ENCODE data around the gene TRIM29.
A peak's percentile ranks its signal among the peaks of the same experiment; 100 is the strongest.

The TRIM29 gene

GRCh38 chr11:120096369-120097191 is 41.3 kb downstream of the TRIM29 start:
- no peak for DNase-seq (ENCODE audit: low spot score)

DNA sequence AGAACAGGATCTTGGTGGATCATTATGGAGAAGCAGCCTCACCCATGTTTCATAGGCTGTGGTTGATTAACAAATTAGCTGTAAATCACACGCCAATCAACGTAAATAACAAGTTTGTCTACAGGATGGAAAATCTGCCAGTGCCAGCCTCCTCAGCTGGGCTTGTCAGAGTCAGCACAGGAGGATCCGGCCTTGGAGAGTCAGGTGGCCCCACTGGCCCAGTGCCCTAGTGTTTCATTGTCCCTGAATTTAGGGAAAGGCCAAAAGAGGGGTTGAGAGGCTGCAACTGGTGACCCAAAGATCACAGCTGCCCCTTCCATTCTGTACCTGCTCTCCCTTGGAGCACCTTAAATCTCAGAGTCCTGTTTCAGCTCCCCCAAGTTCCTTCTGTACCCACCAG is 42.4 kb downstream of the TRIM29 start:
- DNase-seq (ENCODE audit: low spot score): no peak

DNA sequence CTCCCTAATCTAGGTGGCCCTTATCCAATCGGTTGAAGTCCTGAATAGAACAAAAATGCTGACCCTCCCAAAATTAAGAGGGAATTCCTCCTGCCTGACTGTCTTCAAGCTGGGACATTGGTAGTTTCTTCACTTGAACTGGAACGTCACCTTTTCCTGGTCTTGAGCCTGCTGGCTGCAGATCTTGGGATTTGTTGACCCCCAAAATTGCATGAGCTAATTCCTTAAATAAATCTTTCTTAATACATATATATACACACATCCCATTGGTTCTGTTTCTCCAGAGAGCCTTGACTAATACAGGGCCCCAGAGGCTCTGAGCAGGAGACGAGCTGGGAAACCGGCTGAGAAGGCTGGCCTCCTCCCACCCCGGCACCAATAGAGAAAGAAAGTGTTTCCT is 46.2 kb downstream of the TRIM29 start:
- no peak for DNase-seq (ENCODE audit: low spot score)

DNA sequence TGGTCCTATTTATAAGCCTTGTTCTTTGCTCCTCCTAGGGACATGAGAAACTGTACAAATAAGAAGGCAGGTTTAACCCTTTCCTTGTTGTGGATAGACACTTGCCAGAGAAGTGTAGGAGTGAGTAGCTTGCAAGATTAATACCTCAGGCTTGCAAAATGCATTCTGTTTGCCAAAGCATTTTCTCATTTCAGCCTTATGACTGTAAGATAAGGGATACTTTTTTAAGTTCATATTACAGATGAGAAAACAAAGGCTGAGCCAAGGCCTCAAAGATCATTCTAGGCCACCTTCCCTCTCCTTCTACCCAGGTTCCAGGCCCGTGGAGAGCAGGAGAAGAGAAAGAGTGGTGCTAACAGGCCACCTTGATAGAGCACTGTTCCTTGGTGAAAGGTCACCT is 46.8 kb downstream of the TRIM29 start:
- DNase-seq (ENCODE audit: low spot score): no peak

DNA sequence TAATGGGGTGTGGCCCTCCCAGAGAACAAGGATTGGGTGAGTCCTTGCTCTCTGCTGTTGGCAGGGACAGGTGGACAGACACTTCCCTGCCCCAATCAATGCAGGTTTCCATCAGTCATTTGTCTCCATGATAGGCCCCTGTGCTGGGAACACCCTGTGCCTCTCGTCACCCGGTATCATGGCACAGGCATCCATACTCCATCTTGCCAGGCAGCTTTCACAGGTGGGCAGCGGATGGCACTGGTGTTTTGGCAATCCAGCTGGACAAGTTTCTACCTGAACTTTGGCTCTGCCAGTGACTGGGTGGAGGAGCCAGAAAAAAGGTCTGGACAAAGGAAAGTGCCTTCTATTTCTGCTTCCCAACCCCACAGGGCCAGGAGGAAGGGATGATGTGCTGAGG is 47.5 kb downstream of the TRIM29 start:
- DNase-seq (ENCODE audit: low spot score): no peak

- peak; percentile 99 for DNase-seq (ENCODE audit: low spot score)
Observed at GRCh38 chr11:120089036-120090001, 48.6 kb downstream of the TRIM29 start.

DNA sequence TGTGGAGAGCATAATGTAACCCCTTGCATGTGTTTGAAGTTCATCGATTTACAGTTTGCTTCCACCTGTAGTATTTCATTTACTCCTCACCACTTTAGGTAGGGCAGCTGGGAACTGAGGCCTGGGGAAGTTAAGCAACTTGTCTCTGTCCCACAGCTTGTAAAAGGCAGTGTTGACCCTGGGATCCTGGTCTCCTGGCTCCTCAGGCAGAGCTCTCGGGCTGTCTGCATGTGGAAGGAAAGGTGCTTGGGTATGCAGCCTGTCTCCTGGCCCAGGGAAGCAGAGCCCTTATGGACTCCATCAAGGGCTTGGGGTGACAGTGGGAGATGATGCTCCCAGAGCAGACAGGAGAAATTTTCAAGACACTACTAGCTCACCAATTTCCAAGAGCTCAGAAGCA is 49.9 kb downstream of the TRIM29 start:
- no peak for DNase-seq (ENCODE audit: low spot score)

- DNase-seq (ENCODE audit: low spot score): peak; percentile 48
Observed at GRCh38 chr11:120086651-120087050, 51.3 kb downstream of the TRIM29 start.

- DNase-seq (ENCODE audit: low spot score): no peak
Observed at GRCh38 chr11:120079750-120080610, 57.9 kb downstream of the TRIM29 start.

- DNase-seq (ENCODE audit: low spot score): no peak
Observed at GRCh38 chr11:120078397-120078796, 59.5 kb downstream of the TRIM29 start.

DNA sequence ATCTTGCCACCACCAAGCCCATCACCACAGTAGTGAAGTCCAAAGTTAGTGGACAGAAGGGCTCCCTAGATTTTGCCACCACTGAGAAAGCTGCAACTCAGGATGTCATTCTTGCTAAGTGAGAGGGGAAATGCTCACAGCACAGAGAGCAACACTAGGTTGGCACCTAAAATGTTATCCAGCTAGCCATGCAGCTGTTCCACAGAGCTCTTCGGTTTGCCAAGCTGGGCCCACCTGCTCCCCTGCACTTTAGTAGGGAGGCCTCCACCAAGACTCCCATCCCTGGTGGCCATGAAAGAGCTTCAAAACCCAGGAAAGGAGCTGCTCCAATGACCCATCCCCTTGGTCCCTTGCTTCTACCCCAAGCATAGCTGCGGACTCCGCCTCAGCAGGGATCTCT is 63.8 kb downstream of the TRIM29 start:
- DNase-seq (ENCODE audit: low spot score): no peak

DNA sequence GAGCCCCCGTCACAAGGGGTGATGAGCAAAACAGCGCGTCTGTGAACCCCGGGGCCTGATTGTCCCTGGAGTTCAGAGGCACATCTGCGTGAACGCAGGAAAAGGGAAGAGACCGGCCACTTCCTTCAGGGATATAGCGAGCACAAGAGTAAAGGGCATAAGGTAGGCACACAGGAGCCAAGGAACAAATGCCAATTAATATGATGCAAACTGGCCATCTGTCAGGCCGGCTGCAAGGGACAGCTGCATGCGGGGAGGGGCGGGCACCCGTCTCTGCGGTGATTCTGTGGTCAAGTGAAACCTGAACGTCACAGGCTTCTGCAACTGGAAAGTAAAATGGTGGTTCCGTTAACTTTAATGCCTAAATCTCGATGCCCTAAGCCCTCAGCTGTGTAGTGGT is 64.7 kb downstream of the TRIM29 start:
- no peak for DNase-seq (ENCODE audit: low spot score)

GRCh38 chr11:120068114-120068573 is 69.8 kb downstream of the TRIM29 start:
- no peak for DNase-seq (ENCODE audit: low spot score)

DNA sequence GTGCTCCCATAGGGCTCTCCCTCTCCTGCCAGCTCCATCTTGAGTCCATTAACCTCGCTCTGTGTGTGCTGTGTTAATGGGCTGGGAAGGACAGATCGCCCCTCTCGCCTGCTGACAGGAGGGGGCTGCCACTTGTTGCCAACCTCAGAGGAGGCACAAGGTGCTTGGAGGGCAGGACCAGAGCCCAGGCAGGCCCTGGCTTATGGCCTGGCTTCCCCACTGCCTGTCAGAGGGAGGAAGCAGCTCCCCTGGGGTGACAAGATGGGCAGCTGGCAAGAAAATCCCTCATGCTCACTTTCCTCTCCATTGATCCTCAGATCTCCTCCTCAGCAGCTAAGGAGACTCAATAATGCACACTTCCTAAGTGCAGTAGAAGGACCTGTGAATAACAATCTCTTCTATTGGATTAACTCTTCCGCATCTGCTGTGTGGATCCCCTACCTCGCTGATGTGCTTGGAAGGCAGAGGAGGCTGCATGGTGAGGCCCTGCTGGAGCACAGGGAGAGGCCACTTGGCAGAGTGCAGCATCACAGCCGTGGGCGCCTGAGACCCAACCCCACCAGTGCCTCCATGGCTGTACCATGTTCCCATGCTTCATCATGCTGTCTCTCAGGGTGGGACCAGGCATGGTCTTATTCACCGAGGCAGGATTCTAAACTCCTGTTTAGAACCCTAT is 70.3 kb downstream of the TRIM29 start:
- DNase-seq (ENCODE audit: low spot score): no peak

DNA sequence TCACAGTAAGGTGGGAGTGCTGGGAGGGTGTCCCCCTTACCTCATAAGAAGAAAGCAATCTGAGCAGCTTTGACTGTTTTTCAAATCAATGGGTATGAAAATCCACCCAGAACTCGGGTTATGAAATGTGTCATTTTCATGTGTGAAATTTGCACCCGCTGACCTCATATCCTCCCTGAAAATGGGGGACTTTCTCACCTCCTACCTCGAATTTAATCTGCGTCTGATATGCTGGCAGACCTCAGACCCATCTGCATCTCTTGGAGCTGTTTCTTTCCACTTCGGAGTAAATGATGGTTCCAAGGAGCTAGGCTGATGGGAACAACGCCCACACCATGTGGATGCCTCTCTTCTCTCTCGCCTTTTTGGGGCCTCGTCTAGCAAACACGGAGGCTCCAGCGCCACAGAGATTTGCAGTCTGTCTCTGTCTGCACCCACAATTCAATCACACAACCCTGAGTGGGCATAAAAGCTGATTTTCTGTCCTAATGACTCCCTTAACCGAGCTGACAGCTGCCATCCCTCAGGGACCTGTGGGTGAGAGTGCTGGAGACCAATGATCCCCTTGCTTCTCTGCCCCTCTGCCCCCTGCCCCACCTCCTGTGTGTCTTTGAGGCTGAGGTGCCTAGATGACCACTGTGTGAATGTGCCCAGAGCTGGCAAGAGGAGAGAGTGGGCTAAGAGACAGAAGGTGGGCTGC is 71.0 kb downstream of the TRIM29 start:
- DNase-seq (ENCODE audit: low spot score): no peak

DNA sequence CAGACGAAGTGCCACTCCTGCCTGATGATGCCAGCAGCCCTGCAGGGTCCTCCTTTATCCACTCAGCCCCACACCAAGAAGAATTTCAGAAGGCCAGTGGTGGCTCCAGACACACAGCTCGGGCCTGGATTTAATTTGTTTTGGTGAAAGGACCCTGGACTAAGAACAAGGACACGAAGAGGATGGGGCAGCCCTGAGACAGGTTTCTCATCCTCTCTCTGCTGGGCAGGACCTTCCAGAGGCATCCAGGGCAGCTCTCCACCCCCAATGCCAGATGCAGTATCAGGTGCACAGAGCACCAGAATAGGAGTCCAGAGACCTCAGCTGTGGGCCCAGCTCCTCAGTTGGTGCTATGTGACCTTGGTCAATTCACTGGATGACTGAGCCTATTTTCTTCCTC is 72.0 kb downstream of the TRIM29 start:
- no peak for DNase-seq (ENCODE audit: low spot score)

GRCh38 chr11:120065176-120065575 is 72.7 kb downstream of the TRIM29 start:
- DNase-seq (ENCODE audit: low spot score): no peak

DNA sequence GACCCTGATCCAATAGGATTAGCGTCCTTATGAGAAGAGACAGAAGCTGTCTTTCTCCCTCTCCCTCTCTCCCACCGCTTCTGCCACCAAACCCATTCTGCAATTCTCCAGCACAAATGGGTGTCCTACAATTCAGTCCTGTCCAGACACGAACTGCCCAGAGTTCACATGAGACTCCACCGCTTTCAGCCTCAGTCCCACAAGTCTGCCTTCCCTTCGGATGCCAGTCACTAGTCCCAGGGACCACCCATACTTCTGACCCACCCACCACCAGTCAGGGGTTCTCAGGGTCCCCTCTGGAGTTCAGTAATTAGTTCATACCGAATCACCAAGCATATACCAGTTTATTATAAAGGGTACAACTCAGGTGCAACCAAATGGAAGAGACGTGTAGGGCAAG is 73.6 kb downstream of the TRIM29 start:
- DNase-seq (ENCODE audit: low spot score): no peak

DNA sequence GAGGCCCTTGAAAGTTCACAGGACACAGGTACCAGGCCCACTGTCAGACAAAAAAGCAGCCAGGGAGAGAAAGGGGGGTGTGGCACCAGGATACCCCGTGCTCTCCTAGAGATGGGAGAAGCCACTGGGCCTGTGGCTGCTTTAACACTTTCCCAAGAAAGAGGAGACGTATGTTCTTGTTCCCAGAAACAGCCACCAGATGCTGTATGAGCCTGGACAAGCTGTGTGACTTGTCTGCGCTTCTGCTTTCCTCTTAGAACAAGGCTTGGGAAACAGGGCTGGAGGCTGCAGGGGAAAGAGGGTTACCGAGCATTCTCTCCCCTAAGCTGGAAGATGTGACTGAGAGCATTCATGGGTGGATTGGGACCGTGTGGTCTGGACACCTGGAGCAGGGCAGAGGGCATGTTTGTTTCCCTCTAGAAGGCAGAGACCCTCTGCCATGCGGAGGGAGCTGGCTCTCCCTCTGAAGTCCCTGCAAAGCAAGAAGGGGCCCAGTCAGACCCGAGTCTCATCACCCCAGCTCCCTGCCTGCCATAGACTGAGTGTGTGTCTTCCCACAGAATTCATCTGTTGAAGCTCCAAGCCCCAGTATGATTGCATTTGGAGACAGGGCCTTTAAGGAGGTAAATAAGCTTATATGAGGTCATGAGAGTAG is 74.1 kb downstream of the TRIM29 start:
- no peak for DNase-seq (ENCODE audit: low spot score)

- no peak for DNase-seq (ENCODE audit: low spot score)
Observed at GRCh38 chr11:120062561-120062930, 75.4 kb downstream of the TRIM29 start.
